Smooth muscle cell of the umbilical artery (primary cell): ENCODE measurements around the gene PRPS1L1. TPM values are rescaled to one million over a fixed set of nuclear protein-coding genes. Genes with fewer than 3 reads are reported as not detected.

ENCODE experiments used
- total RNA-seq: library from RNA; depleted of rRNA; stranded (reverse); fragments of >200 nt; gene quantifications from 2 replicates; pipeline ENCODE4 v1.2.3, GENCODE V29; 2014

Gene PRPS1L1
- total RNA-seq: not detected in 2 replicates

DNA sequence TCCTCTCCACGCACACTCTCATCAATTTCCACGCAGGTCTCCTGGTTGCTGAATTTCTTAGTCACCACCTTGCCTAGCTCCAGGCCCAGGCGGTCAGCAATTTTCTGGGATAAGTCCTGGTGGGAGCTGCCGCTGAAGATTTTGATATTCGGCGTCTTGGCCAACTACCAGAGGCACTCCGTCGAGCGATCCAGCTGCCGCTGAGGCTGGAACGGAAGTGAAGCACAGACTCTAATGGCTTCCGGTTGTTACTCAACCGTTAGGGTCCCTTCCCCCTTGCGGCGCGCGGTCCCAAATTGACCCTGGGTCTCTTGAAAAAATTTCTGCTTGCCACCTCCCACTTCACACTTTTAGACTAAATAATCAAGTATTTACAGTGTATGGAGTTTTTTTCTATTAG, at the start of gene PRPS1L1:
Gene PRPS1L1, minus strand, starts transcription at position 219 of the 400 bp plus-strand sequence.

Other genes starting within 250 kb of the PRPS1L1 start
- 45.4 and 48.7 TPM in 2 replicates for gene SNX13, start 87.4 kb downstream of the PRPS1L1 start, total RNA-seq